ENCODE results near the gene CACNG6. TPM values are rescaled to one million over a fixed set of nuclear protein-coding genes. Genes with fewer than 3 reads are reported as not detected.
A peak's percentile ranks its signal among the peaks of the same experiment; 100 is the strongest.
"Not testable (repeated sequence)": the region's sequence is repeated elsewhere in the genome, so short reads cannot be mapped to it uniquely, and the experiment has no call there.

The CACNG6 gene
- total and polyA plus RNA-seq, 2 experiments from 2014 or later = not detected

GRCh38 chr19:54035215-54036178 is 44.1 kb downstream of the CACNG6 start:
- DNase-seq = peak; percentile 94
- peaks cover 9% of the 10 kb centered on the region for H3K4me1 ChIP-seq (ENCODE audit: insufficient read depth)
- H3K36me3 ChIP-seq (ENCODE audit: low read depth) = no peaks in the 10 kb centered on the region
- H3K27ac ChIP-seq = peak overlapping the region; percentile 50
- H3K4me3 ChIP-seq = no peak overlapping the region
- H2AFZ ChIP-seq = peak overlapping the region; percentile 29; the same call in 1 of the 2 replicates
- no peaks in the 10 kb centered on the region for H3K9me3 ChIP-seq (ENCODE audit: low read depth)
- WGBS, 2 experiments (ENCODE audit: low coverage in 1 of 2, low lambda C conversion rate in 2 of 2, missing lambda C conversion rate in 2 of 2) = 1 to 3% methylated on average over 4 of the region's 4 CpGs
- H3K27me3 ChIP-seq (replicated peaks; ENCODE audit: insufficient read depth) = no peaks in the 10 kb centered on the region
- H3K79me2 ChIP-seq (ENCODE audit: insufficient read depth) = no peaks in the 10 kb centered on the region
- no peaks in the 10 kb centered on the region for H4K20me1 ChIP-seq (ENCODE audit: insufficient read depth)
- H3K9ac ChIP-seq = no peak overlapping the region
- no peak for TF ChIP-seq EZH2phosphoT487 (IDR thresholded peaks at IDR 0.05; ENCODE audit: insufficient read depth, low read depth)
- no peak for TF ChIP-seq EZH2 (IDR thresholded peaks at IDR 0.05; ENCODE audit: insufficient read depth, poor library complexity, severe bottlenecking)
- H3K9me2 ChIP-seq (ENCODE audit: insufficient read depth) = no peaks in the 10 kb centered on the region
- H3K4me2 ChIP-seq (ENCODE audit: unreplicated experiment) = peak overlapping the region; percentile 75
- in situ Hi-C loops (cut with MboI) = no loop called here
- peaks cover 9% of the 10 kb centered on the region for H3F3A ChIP-seq (ENCODE audit: insufficient read depth)

DNA sequence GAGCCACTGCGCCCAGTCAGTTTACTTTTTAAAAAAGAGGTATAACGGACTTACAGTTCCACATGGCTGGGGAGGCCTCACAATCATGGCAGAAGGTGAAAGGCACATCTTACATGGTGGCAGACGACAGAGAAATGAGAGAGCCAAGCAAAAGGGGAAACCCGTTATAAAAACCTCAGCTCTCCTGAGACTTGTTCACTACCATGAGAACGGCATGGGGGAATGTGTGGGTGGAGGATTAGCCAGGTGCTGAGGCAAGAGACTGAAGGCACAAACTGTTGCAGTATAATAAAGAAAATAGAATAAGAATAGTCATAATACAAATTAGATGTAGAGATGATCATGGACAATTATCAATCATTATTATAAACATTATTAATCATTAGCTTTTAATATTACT is 45.1 kb downstream of the CACNG6 start:
- H3K79me2 ChIP-seq (ENCODE audit: insufficient read depth); H3K27me3 ChIP-seq (replicated peaks; ENCODE audit: insufficient read depth); H3K9ac ChIP-seq; H2AFZ ChIP-seq; H3K4me2 ChIP-seq (ENCODE audit: unreplicated experiment); H3K9me2 ChIP-seq (ENCODE audit: insufficient read depth); H3K9me3 ChIP-seq (ENCODE audit: low read depth); H3K4me3 ChIP-seq; H3F3A ChIP-seq (ENCODE audit: insufficient read depth); DNase-seq; H3K4me1 ChIP-seq (ENCODE audit: insufficient read depth); in situ Hi-C loops (cut with MboI); H4K20me1 ChIP-seq (ENCODE audit: insufficient read depth); H3K36me3 ChIP-seq (ENCODE audit: low read depth): not testable (repeated sequence)
- 82 to 84% methylated on average over 5 of the region's 5 CpGs for WGBS, 2 experiments (ENCODE audit: low coverage in 1 of 2, low lambda C conversion rate in 2 of 2, missing lambda C conversion rate in 2 of 2)
- 0 out of 2 replicates have a peak overlapping the region, but pooled peaks have one; percentile 50 for H3K27ac ChIP-seq

DNA sequence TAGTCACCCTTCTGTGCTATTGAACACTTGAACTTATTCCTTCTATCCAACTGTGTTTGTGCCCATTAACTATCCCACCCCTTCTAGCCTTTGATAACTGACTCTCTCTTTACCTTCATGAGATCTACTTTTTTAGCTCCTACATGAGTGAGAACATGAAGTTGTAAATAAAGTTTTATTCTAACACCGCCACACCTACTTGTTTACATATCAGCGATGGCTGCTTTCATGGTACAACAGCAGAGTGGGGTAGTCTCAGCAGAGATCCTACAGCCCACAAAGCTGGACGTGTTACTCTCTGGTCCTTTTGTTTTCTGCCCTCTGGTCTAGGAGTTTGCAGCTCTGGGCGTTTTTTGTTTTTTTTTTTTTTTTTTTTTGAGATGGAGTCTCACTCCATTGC is 48.6 kb downstream of the CACNG6 start:
- Histone ChIP-seq H3K27ac (no peak overlapping the region), H4K20me1 (ENCODE audit: insufficient read depth) (no peaks in the 10 kb centered on the region), H3K9me2 (ENCODE audit: insufficient read depth) (no peaks in the 10 kb centered on the region), H3K9ac (no peak overlapping the region), H3K36me3 (ENCODE audit: low read depth) (no peaks in the 10 kb centered on the region), H3K4me3 (no peak overlapping the region), H2AFZ (no peak overlapping the region), H3F3A (ENCODE audit: insufficient read depth) (peaks cover 7% of the 10 kb centered on the region), H3K27me3 (replicated peaks; ENCODE audit: insufficient read depth) (0 out of 2 replicates have a peak, but pooled peaks cover 4% of the 10 kb centered on the region), H3K4me1 (ENCODE audit: insufficient read depth) (peaks cover 7% of the 10 kb centered on the region), H3K4me2 (ENCODE audit: unreplicated experiment) (no peak overlapping the region), H3K79me2 (ENCODE audit: insufficient read depth) (no peaks in the 10 kb centered on the region), H3K9me3 (ENCODE audit: low read depth) (no peaks in the 10 kb centered on the region)
- in situ Hi-C loops (cut with MboI) = no loop called here
- TF ChIP-seq EZH2phosphoT487 (IDR thresholded peaks at IDR 0.05; ENCODE audit: insufficient read depth, low read depth) = no peak
- TF ChIP-seq EZH2 (IDR thresholded peaks at IDR 0.05; ENCODE audit: insufficient read depth, poor library complexity, severe bottlenecking) = no peak
- no peak for DNase-seq
- 59 to 62% methylated on average over 4 of the region's 4 CpGs for WGBS, 2 experiments (ENCODE audit: low coverage in 1 of 2, low lambda C conversion rate in 2 of 2, missing lambda C conversion rate in 2 of 2)

DNA sequence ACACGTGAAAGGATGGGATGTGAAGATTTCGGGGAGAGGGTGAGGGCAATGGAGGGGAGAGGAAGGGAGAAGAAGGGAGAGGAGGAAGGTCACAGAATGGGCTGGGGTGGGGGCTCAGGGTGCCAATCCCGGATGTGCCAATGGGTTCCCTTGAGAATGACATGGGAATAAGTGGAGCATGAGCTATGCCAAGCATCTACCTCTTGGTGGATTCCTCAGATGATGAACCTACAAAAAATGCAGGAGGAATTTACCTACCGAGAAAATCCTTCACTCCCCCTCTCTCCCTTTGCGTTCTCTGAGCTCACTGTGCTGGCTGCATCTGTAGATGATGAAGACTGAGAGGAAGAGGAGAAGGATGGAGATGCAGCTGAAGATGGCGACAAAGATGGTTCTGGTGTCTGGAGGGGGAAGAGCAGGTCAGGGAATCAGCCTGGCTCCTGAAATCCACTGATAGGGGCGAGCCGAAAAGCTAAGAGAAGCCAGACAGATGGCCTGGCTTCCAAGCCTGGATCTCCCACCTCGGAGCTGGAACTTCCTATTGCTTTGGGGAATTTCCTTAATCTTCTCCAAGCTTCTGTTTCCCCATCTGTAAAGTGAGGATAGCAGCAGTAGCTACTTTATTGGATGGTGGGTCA is 50.7 kb downstream of the CACNG6 start:
- no peak for TF ChIP-seq EZH2phosphoT487 (IDR thresholded peaks at IDR 0.05; ENCODE audit: insufficient read depth, low read depth)
- no peaks in the 10 kb centered on the region for H3K9me3 ChIP-seq (ENCODE audit: low read depth)
- no peaks in the 10 kb centered on the region for H3K4me1 ChIP-seq (ENCODE audit: insufficient read depth)
- no peak overlapping the region for H3K4me2 ChIP-seq (ENCODE audit: unreplicated experiment)
- H3K9me2 ChIP-seq (ENCODE audit: insufficient read depth) = no peaks in the 10 kb centered on the region
- H3K36me3 ChIP-seq (ENCODE audit: low read depth) = no peaks in the 10 kb centered on the region
- in situ Hi-C loops (cut with MboI) = no loop called here
- H3K9ac ChIP-seq = no peak overlapping the region
- no peak overlapping the region for H3K27ac ChIP-seq
- WGBS, 2 experiments (ENCODE audit: low coverage in 1 of 2, low lambda C conversion rate in 2 of 2, missing lambda C conversion rate in 2 of 2) = 51 to 53% methylated on average over 8 to 9 of the region's 9 CpGs
- H3K27me3 ChIP-seq (replicated peaks; ENCODE audit: insufficient read depth) = peaks cover 17% of the 10 kb centered on the region
- H3F3A ChIP-seq (ENCODE audit: insufficient read depth) = no peaks in the 10 kb centered on the region
- H3K79me2 ChIP-seq (ENCODE audit: insufficient read depth) = no peaks in the 10 kb centered on the region
- H2AFZ ChIP-seq = no peak overlapping the region
- H3K4me3 ChIP-seq = no peak overlapping the region
- no peak for DNase-seq
- no peaks in the 10 kb centered on the region for H4K20me1 ChIP-seq (ENCODE audit: insufficient read depth)
